H9 (cell line): Measurements from ENCODE around the gene WIPF1. TPM values are rescaled to one million over a fixed set of nuclear protein-coding genes. Genes with fewer than 3 reads are reported as not detected.

Experiments
- DNase-seq: peaks from one replicate; pipeline ENCODE4 v3.0.0-alpha.2; 2017
- H2AFZ ChIP-seq: one replicate; pipeline ENCODE4 v1.6.1; 2013; ENCODE audit warnings: mild to moderate bottlenecking, low read length, control low read depth, moderate library complexity
- H2AK5ac ChIP-seq: 2 replicates; pipeline ENCODE4 v1.6.1; 2013; ENCODE audit warnings: low read length, control low read depth, mixed read lengths; ENCODE audit not compliant: insufficient read length
- H2BK120ac ChIP-seq: one replicate; pipeline ENCODE4 v1.6.1; 2013; ENCODE audit warnings: low read depth, mild to moderate bottlenecking, low read length, control low read depth, inconsistent platforms; ENCODE audit not compliant: poor library complexity, severe bottlenecking
- H2BK12ac ChIP-seq: 2 replicates; pipeline ENCODE4 v1.6.1; 2013; ENCODE audit warnings: low read length, control low read depth, mixed read lengths, low read depth; ENCODE audit not compliant: insufficient read length
- H2BK15ac ChIP-seq: 2 replicates; pipeline ENCODE4 v1.6.1; 2013; ENCODE audit warnings: low read depth, low read length, control low read depth
- H2BK20ac ChIP-seq: one replicate; pipeline ENCODE4 v1.6.1; 2013; ENCODE audit warnings: low read depth, mild to moderate bottlenecking, low read length, control low read depth, inconsistent platforms; ENCODE audit not compliant: poor library complexity, severe bottlenecking
- H2BK5ac ChIP-seq: 2 replicates; pipeline ENCODE4 v1.6.1; 2013; ENCODE audit warnings: low read length, control low read depth, mixed read lengths; ENCODE audit not compliant: insufficient read length
- H3K14ac ChIP-seq: 2 replicates; pipeline ENCODE4 v1.6.1; 2013; ENCODE audit warnings: low read length, control low read depth; ENCODE audit not compliant: insufficient read depth
- H3K18ac ChIP-seq: 2 replicates; pipeline ENCODE4 v1.6.1; 2013; ENCODE audit warnings: low read depth, mild to moderate bottlenecking, mixed read lengths, low read length, control low read depth; ENCODE audit not compliant: insufficient read length
- H3K23ac ChIP-seq: 2 replicates; pipeline ENCODE4 v1.6.1; 2013; ENCODE audit warnings: low read length, control low read depth, mixed read lengths, low read depth; ENCODE audit not compliant: insufficient read length
- H3K23me2 ChIP-seq: 2 replicates; pipeline ENCODE4 v1.6.1; 2013; ENCODE audit warnings: low read depth, mild to moderate bottlenecking, mixed read lengths, low read length, control low read depth; ENCODE audit not compliant: insufficient read length, poor library complexity, severe bottlenecking
- H3K27ac ChIP-seq: 2 replicates; pipeline ENCODE4 v1.5.1; 2013; ENCODE audit warnings: low read length, control low read depth, mixed read lengths, low read depth; ENCODE audit not compliant: insufficient read length
- H3K27me3 ChIP-seq: 2 replicates; pipeline ENCODE4 v1.6.1; 2013; ENCODE audit warnings: low read length, control low read depth, inconsistent platforms; ENCODE audit not compliant: insufficient read depth
- H3K4ac ChIP-seq: 2 replicates; pipeline ENCODE4 v1.6.1; 2013; ENCODE audit warnings: low read depth, mild to moderate bottlenecking, control low read depth, inconsistent platforms, low read length, moderate library complexity
- H3K4me1 ChIP-seq: 2 replicates; pipeline ENCODE4 v1.6.1; 2013; ENCODE audit warnings: low read length, control low read depth, inconsistent platforms; ENCODE audit not compliant: insufficient read depth
- H3K4me2 ChIP-seq: 2 replicates; pipeline ENCODE4 v1.6.1; 2013; ENCODE audit warnings: low read length, control low read depth, mixed read lengths; ENCODE audit not compliant: insufficient read length, insufficient read depth
- H3K56ac ChIP-seq: 2 replicates; pipeline ENCODE4 v1.6.1; 2013; ENCODE audit warnings: low read depth, mild to moderate bottlenecking, mixed read lengths, low read length, control low read depth; ENCODE audit not compliant: insufficient read length
- H3K79me1 ChIP-seq: 2 replicates; pipeline ENCODE4 v1.6.1; 2013; ENCODE audit warnings: low read depth, mild to moderate bottlenecking, moderate library complexity, low read length, control low read depth, inconsistent platforms; ENCODE audit not compliant: insufficient read depth, poor library complexity, severe bottlenecking
- H3K79me2 ChIP-seq: 2 replicates; pipeline ENCODE4 v1.6.1; 2013; ENCODE audit warnings: low read length, control low read depth, inconsistent platforms; ENCODE audit not compliant: insufficient read depth
- H3K9ac ChIP-seq: 2 replicates; pipeline ENCODE4 v1.6.1; 2013; ENCODE audit warnings: low read length, control low read depth, mixed read lengths; ENCODE audit not compliant: insufficient read length; ENCODE audit errors: extremely low read depth
- H3K9me3 ChIP-seq: one replicate; pipeline ENCODE4 v1.6.1; 2013; ENCODE audit warnings: low read depth, low read length, inconsistent platforms; ENCODE audit not compliant: control insufficient read depth
- H3T11ph ChIP-seq: one replicate; pipeline ENCODE4 v1.6.1; 2013; ENCODE audit warnings: mild to moderate bottlenecking, low read length, control low read depth, inconsistent platforms
- H4K20me1 ChIP-seq: one replicate; pipeline ENCODE4 v1.6.1; 2013; ENCODE audit not compliant: control insufficient read depth, insufficient read length, insufficient read depth
- H4K5ac ChIP-seq: 2 replicates; pipeline ENCODE4 v1.6.1; 2013; ENCODE audit warnings: low read depth, mild to moderate bottlenecking, mixed read lengths, low read length, control low read depth; ENCODE audit not compliant: insufficient read length
- H4K8ac ChIP-seq: replicated peaks from 2 replicates; pipeline ENCODE4 v1.6.1; 2013; ENCODE audit warnings: low read length, control low read depth, mixed read lengths, low read depth; ENCODE audit not compliant: insufficient read length
- H4K91ac ChIP-seq: 2 replicates; pipeline ENCODE4 v1.6.1; 2013; ENCODE audit warnings: low read depth, mild to moderate bottlenecking, moderate library complexity, mixed read lengths, low read length, control low read depth; ENCODE audit not compliant: insufficient read length
- H3K27ac Mint-ChIP-seq, 3 experiments: 2 replicates in 2 of 3; 3 replicates in 1 of 3; pipeline ENCODE4 v1.8.0; 2020 to 2021; ENCODE audit warnings: mixed read lengths in 3 of 3, mild to moderate bottlenecking in 1 of 3, moderate library complexity in 1 of 3
- H3K27me3 Mint-ChIP-seq: 2 replicates; pipeline ENCODE4 v1.8.0; 2021; ENCODE audit warnings: low read depth, mild to moderate bottlenecking, moderate library complexity, mixed read lengths
- H3K36me3 Mint-ChIP-seq, 3 experiments: 2 replicates in 2 of 3; 3 replicates in 1 of 3; pipeline ENCODE4 v1.8.0; 2020 to 2021; ENCODE audit warnings: low read depth in 3 of 3, mixed read lengths in 3 of 3; ENCODE audit not compliant: insufficient read depth in 1 of 3
- H3K4me1 Mint-ChIP-seq, 2 experiments: 2 replicates each; pipeline ENCODE4 v1.8.0; 2020; ENCODE audit warnings: mixed read lengths in 2 of 2
- H3K4me3 Mint-ChIP-seq, 2 experiments: 2 replicates in 1 of 2; 3 replicates in 1 of 2; pipeline ENCODE4 v1.8.0; 2020 to 2021; ENCODE audit warnings: mild to moderate bottlenecking in 2 of 2, mixed read lengths in 2 of 2, moderate library complexity in 1 of 2
- H3K9me3 Mint-ChIP-seq, 2 experiments: 2 replicates in 1 of 2; 3 replicates in 1 of 2; pipeline ENCODE4 v1.8.0; 2020; ENCODE audit warnings: mild to moderate bottlenecking in 2 of 2, mixed read lengths in 2 of 2, moderate library complexity in 1 of 2
- WGBS: extraction: QIAGEN DNeasy Blood & Tissue Kit; methylation state at CpG from one replicate; pipeline ENCODE4 v1.1.7; 2013; ENCODE audit warnings: missing lambda C conversion rate, low lambda C conversion rate, mixed read lengths; ENCODE audit not compliant: insufficient read length; ENCODE audit errors: extremely low coverage; 5-methylcytosine and 5-hydroxymethylcytosine counted together
- total RNA-seq: library from RNA; stranded (reverse); gene quantifications from 2 replicates; pipeline ENCODE4 v1.2.1, GENCODE V29; 2021
- TF ChIP-seq, protein P1 (sequence below): fragments of 200-600 bp; sonication (generic); conservative IDR thresholded peaks from 3 replicates; pipeline ENCODE4 v1.8.0; 2021; ENCODE audit warnings: antibody characterized with exemption, mild to moderate bottlenecking

The WIPF1 gene
- total RNA-seq, 1 experiment from 2014 or later: 5.1 TPM

DNA sequence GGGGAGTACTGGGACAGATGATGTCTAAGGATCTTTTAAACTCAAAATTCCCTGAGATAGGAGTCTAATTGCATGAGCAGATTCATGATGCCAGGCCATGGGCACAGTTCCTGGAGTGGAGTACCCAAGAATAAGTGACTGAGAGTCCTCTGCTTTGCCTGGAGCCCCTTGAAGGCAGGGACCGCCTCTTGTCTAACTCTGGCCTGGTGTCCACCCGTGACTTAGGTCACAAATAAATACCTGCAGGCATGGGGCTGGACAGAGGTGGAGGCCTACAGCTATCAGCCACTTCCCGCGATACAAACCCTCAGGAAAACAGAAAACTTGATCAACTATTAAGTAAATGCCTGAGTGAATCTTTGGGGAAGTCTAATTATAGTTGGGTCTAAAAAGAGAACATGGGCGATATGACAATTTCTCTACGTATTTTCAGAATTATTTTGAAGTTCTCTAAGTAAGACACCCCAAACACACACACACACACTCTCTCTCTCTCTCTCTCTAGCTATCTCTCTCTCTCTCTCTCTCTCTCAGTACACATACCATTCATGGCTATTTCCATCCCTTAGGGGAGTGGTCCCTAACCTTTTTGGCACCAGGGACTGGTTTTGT is 1.8 kb upstream of the WIPF1 start:
- no peak overlapping the region for H4K5ac ChIP-seq
- H2BK12ac ChIP-seq: no peak overlapping the region
- no peak overlapping the region for H3K27ac ChIP-seq
- no CpG with 5 or more reads among the region's 6 CpGs for WGBS
- H3K9me3 Mint-ChIP-seq: peaks cover 6 to 8% of the 10 kb centered on the region in 2 experiments; a peak in 4 of 5 replicates
- H3K36me3 Mint-ChIP-seq: peaks cover 0 to 8% (median 3%) of the 10 kb centered on the region in 3 experiments; a peak in 4 of 7 replicates
- no peak overlapping the region for H3K4ac ChIP-seq
- H3K9me3 ChIP-seq: no peaks in the 10 kb centered on the region
- H4K20me1 ChIP-seq: no peaks in the 10 kb centered on the region
- TF ChIP-seq, protein P1, sequence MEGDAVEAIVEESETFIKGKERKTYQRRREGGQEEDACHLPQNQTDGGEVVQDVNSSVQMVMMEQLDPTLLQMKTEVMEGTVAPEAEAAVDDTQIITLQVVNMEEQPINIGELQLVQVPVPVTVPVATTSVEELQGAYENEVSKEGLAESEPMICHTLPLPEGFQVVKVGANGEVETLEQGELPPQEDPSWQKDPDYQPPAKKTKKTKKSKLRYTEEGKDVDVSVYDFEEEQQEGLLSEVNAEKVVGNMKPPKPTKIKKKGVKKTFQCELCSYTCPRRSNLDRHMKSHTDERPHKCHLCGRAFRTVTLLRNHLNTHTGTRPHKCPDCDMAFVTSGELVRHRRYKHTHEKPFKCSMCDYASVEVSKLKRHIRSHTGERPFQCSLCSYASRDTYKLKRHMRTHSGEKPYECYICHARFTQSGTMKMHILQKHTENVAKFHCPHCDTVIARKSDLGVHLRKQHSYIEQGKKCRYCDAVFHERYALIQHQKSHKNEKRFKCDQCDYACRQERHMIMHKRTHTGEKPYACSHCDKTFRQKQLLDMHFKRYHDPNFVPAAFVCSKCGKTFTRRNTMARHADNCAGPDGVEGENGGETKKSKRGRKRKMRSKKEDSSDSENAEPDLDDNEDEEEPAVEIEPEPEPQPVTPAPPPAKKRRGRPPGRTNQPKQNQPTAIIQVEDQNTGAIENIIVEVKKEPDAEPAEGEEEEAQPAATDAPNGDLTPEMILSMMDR: no peak
- H4K8ac ChIP-seq: no peak overlapping the region
- no peaks in the 10 kb centered on the region for H3K23me2 ChIP-seq
- no peak overlapping the region for H2AFZ ChIP-seq
- no peak overlapping the region for H2BK5ac ChIP-seq
- H3K14ac ChIP-seq: no peak overlapping the region
- H3K4me2 ChIP-seq: no peak overlapping the region
- H3K4me1 ChIP-seq: no peaks in the 10 kb centered on the region
- no peak for DNase-seq
- H2BK20ac ChIP-seq: no peak overlapping the region
- H3K27me3 Mint-ChIP-seq: no peaks in the 10 kb centered on the region
- no peak overlapping the region for H2AK5ac ChIP-seq
- H3K27ac Mint-ChIP-seq: no peak overlapping the region
- H4K91ac ChIP-seq: no peak overlapping the region
- H3K56ac ChIP-seq: no peak overlapping the region
- no peaks in the 10 kb centered on the region for H3K79me2 ChIP-seq
- H3K4me1 Mint-ChIP-seq: peaks cover 0 to 5% of the 10 kb centered on the region in 2 experiments; a peak in 1 of 4 replicates
- H3K4me3 Mint-ChIP-seq: no peak overlapping the region
- H3K18ac ChIP-seq: no peak overlapping the region
- no peak overlapping the region for H2BK120ac ChIP-seq
- no peak overlapping the region for H3K9ac ChIP-seq
- H3K23ac ChIP-seq: no peak overlapping the region
- no peak overlapping the region for H3T11ph ChIP-seq
- no peaks in the 10 kb centered on the region for H3K27me3 ChIP-seq
- H3K79me1 ChIP-seq: no peaks in the 10 kb centered on the region
- no peak overlapping the region for H2BK15ac ChIP-seq
